Fibroblast of pulmonary artery (primary cell): ENCODE data around the gene CHURC1.
"Not testable (repeated sequence)": the region's sequence is repeated elsewhere in the genome, so short reads cannot be mapped to it uniquely, and the experiment has no call there.

Experiments
- DNase-seq: peaks from one replicate; pipeline ENCODE4 v3.0.0-alpha.2; 2010; ENCODE audit warnings: low read depth
- H3K4me3 ChIP-seq: replicated peaks from 2 replicates; pipeline ENCODE4 v1.5.1; 2011; ENCODE audit warnings: low read depth, mild to moderate bottlenecking, control low read depth, low read length, moderate library complexity
- TF ChIP-seq, protein P1 (sequence below): IDR thresholded peaks from 2 replicates; pipeline ENCODE4 v1.5.1; 2011; ENCODE audit warnings: mild to moderate bottlenecking, control low read depth, low read length, inconsistent platforms; ENCODE audit errors: missing control alignments

CHURC1 gene

DNA sequence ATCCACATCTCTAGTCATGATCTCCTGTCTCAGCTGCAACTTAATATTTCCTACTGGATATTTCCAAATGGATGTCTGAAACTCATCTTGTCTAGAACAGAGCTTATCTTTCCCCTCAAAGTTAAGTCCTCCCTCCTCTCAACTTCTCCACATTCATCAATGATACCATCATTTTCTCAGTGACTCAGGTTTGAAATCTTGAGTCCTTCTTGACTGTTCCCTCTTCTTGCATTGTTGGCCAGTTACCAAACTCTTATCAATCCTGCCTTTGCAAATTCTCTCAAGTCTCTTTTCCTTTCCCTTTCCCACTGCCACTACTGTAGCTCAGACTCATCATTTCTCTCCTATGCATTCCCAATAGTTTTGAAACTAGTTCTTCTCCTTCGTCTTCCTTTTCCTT, 14.3 kb upstream of the CHURC1 start:
- no peak for DNase-seq
- TF ChIP-seq, protein P1, sequence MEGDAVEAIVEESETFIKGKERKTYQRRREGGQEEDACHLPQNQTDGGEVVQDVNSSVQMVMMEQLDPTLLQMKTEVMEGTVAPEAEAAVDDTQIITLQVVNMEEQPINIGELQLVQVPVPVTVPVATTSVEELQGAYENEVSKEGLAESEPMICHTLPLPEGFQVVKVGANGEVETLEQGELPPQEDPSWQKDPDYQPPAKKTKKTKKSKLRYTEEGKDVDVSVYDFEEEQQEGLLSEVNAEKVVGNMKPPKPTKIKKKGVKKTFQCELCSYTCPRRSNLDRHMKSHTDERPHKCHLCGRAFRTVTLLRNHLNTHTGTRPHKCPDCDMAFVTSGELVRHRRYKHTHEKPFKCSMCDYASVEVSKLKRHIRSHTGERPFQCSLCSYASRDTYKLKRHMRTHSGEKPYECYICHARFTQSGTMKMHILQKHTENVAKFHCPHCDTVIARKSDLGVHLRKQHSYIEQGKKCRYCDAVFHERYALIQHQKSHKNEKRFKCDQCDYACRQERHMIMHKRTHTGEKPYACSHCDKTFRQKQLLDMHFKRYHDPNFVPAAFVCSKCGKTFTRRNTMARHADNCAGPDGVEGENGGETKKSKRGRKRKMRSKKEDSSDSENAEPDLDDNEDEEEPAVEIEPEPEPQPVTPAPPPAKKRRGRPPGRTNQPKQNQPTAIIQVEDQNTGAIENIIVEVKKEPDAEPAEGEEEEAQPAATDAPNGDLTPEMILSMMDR: no peak
- H3K4me3 ChIP-seq: no peak overlapping the region

DNA sequence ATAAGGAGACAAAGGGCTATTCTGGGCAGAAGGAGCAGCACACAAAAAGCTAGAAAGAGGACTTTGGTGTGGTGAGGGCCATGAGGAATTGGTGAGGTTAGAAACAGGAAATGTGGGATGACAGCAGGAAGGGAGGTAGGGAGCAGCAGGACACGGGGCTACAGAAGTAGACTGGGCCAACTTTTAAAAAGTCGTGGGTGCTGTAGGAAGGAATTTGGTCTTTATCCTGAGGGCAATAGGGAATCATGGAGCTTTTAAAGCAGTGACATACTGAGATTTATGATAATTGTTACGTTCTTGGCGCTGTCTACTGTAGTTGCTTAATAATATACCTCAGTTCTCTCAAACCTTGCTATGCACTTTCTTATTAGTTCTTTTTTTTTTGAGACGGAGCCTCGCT, 8.2 kb upstream of the CHURC1 start:
- peak; percentile 28 for DNase-seq
- TF ChIP-seq, protein P1: no peak
- no peak overlapping the region for H3K4me3 ChIP-seq

DNA sequence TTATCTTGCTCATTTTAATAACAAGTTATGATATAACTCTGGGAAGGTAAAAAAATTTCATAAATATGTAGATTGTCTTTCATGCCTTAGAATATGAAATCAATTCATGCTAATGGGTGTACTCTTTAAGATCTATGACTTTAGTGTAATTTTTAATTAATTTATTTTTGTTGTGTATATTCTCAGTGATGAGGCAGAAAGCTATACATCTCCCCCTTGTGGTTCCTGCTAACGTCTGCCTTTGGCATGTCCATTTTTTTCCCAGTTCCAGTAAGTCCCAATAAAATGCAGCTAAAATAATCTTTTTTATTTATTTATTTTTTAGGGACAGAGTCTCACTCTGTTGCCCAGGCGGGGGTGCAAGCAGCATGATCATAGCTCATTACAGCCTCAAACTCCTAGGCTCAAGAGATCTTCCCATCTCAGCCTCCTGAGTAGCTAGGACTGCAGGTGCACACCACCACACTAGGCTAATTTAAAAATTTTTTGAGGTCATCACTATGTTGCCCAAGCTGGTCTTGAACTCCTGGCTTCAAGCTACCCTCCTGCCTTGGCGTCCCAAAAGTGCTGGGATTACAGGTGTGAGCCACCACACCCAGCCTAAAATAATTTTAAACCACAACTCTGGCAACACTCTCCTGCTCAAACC, 3.3 kb upstream of the CHURC1 start:
- H3K4me3 ChIP-seq: no peak overlapping the region
- TF ChIP-seq, protein P1: peak; percentile 85
- DNase-seq: peak; percentile 67

DNA sequence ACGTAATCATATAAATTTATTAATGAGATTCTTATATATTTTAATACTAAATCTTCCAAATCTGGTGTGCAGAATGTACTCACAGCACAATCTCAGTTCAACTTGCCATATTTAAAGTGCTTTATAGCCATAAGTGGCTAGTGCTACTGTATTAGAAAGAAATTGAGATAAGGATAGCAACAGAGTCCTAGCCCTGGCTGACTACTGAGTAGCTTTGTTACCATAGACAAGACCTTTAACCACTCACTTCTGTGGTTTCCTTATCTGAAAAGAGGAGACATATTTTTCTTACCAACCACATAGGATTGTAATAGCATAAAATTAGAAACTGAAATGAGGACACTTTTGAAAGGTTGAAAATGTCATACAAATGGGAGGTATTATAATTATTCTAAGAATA, 2.0 kb upstream of the CHURC1 start:
- no peak for DNase-seq
- H3K4me3 ChIP-seq: no peak overlapping the region
- TF ChIP-seq, protein P1: no peak

DNA sequence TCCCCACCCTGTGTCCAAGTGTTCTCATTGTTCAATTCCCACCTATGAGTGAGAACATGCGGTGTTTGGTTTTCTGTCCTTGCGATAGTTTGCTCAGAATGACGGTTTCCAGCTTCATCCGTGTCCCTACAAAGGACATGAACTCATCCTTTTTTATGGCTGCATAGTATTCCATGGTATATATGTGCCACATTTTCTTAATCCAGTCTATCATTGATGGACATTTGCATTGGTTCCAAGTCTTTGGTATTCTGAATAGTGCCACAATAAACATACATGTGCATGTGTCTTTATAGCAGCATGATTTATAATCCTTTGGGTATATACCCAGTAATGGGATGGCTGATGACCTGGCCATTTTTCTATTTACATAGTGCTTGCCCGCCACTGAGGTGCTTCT, 778 bp upstream of the CHURC1 start:
- DNase-seq, H3K4me3 ChIP-seq: not testable (repeated sequence)

DNA sequence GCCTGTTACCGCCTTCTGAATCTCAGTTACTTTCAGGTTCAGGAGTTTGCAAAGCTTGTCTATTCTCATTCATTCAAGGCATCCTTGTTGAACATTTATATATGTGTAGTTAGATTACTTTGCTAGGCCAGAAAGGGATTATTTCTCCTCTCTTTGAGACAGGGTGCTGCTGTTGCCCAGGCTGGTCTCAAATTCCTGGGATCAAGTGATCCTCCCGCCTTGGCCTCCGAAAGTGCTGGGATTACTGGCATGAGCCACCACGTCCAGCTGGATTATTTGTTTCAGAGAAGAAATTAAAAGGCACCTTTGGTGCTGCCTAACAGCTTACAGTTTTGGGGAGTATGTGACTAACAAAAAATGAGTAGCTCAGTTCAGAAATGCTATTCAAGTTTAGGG, 772 bp downstream of the CHURC1 start:
- TF ChIP-seq, protein P1: no peak
- no peak for DNase-seq
- peak overlapping the region; percentile 90 for H3K4me3 ChIP-seq

DNA sequence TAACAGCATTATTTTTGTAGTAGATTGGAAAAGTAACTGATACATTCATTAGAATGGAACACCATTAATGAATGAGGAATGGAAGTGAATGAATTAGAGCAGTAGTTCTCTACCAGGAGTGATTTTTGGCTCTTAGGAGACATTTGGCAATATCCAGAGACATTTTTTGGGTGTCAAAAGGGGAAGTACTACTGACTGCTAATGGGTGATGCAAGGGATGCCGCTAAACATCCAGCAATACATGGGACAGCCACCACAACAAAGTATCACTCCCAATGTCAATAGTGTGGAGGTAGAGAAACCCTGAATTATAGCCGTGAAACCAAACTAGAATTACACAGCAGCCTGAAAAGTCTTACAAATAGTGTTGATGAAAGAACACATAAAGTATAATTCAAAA, 1.5 kb downstream of the CHURC1 start:
- no peak for DNase-seq
- TF ChIP-seq, protein P1: no peak
- H3K4me3 ChIP-seq: no peak overlapping the region

DNA sequence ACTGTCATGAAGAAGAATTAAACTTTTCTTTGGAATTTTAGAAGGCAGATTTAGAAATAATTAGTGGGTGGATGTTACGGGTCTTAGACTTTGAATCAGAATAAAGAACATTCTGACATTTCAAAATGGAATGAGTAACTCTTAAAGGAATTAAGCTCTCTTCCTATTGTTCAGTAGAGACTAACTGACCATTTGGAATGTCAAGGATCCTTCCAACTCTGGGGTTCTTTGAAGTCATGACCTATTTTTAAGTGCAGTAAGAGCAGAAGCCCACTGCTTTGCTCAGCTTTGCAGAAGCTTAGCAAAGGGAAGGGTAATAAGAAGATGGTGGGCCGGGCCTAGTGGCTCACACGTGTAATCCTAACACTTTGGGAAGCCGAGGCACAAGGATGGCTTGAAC, 4.0 kb downstream of the CHURC1 start:
- peak; percentile 25 for DNase-seq
- TF ChIP-seq, protein P1: no peak
- H3K4me3 ChIP-seq: no peak overlapping the region
